GM21717 (cell line): ENCODE data around the gene THOC7.

Experiments used
- ATAC-seq: cut with Tn5 transposase; IDR thresholded peaks from one replicate; pipeline ENCODE4 v1.9.1; 2021; ENCODE audit warnings: mild to moderate bottlenecking, moderate library complexity; ENCODE audit not compliant: unreplicated experiment

THOC7 gene

GRCh38 chr3:63847718-63848450 is 15.7 kb downstream of the THOC7 start:
- ATAC-seq, result no peak

DNA sequence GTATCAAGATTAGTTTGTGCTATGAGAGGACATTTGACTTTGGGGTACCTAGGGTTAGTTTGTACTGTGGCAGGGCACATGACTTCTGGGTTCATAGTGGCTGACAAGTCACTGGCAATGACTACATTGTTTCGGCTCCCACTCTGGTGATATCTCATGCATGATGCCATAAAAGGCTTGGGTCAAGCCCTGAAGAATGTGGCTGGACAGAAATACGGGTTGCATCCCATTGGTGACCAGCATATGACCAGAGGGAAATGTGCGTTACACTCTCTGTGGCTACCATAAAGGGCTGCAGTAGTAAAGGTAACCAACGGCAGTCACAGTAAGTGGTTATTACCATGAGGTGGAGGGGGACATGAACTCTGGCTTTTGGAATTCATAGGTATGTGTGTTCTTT is 18.4 kb downstream of the THOC7 start:
- no peak for ATAC-seq

- no peak for ATAC-seq
These were observed 21.5 kb downstream of the THOC7 start for GRCh38 chr3:63842127-63842526.

GRCh38 chr3:63841704-63842103 is 21.9 kb downstream of the THOC7 start:
- no peak for ATAC-seq

GRCh38 chr3:63832395-63832794 is 31.2 kb downstream of the THOC7 start:
- no peak for ATAC-seq

- no peak for ATAC-seq
These were observed 33.1 kb downstream of the THOC7 start for GRCh38 chr3:63830526-63830925.

- no peak for ATAC-seq
These were observed 39.3 kb downstream of the THOC7 start for GRCh38 chr3:63824309-63824708.

DNA sequence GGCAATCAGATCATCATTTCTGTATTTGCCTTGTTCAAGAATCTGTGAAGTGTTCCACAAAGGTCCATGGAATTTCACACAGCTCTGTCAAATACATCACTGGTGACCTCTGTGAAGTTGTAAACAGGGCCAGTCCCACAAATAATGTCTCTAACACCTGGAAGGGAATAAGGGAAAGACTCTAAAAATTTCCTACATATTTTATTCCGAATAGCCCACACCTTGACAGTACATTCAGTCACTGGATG is 44.5 kb downstream of the THOC7 start, which contains the start of gene C3orf49:
C3orf49 (plus strand) TSS at position 149 of the 248 bp plus-strand sequence. CDS start 173 bp downstream, outside the sequence.
- no peak for ATAC-seq

DNA sequence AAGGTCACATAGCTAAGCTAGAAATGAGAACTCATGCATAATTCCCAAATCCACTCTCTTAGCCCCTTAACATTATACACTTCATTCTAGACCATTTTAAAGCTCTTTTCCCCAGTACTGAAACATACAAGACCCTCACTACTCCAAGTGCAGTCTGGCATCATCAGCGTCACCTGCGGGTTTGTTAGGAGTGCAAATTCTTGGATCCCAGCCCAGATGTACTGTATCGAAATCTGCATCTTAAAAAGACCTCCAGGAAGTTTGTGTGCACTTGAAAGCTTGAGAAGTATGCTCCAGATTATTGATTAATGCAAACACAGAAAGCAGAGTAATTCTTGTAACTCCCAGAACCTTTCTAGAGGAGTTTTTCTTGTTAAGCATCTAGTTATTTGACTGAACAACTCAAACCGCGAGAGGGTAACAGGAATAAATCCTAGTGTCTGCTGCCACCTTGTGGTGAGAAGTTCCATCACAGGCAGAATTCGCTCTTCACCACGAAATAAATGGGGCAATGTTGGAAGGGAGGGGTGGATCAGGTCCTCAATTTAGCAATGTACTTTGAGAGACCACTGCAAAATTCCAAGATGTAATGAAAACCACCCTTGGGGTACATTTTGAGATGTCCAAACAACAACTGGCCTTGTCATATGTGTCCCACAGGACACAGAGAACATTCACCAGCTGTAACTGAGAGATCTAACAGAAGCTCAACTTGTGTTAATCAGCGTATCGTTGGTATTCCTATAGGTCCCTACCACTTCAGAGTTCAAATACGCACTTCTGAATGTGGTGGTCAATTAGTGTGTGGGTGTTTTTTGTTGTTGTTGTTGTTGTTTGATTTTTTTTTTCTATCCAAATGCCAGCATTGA is 45.1 kb downstream of the THOC7 start:
- ATAC-seq, result no peak

DNA sequence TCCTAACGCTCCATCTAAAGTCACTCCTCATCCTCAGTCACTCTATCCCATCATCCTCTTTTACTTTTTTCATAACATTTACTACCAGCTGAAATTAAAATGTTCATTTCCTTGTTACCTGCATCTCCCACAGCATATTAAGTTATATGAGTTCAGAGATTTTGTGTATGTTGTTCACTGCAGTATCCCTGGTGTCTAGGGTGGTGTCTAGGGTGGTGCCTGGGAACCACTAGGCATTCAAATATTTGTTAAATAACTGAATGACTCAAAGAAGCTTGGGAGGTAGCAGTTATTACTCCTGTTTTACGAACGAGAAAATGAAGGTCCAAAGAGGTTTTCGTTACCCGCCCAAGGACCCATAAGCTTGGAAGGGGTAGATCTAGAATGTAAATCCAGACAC is 46.4 kb downstream of the THOC7 start:
- no peak for ATAC-seq

DNA sequence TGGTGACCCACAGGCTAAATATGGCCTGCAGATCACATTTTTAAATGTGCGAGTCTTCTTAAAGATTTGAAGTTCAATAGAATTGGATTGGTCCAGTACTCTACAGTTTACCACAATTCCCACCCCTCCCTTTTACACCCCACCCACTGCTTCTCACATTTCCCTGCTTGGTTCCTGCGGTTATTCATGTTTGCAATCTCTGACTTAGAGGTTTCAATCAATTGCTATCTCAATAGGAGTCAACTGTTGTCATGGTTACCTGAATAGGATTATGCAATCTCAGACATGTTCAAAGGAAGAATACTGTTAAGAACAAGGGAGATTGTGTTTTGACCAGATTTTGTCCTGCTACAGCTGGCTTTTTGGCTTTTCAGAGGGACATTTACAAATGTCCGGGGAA is 49.4 kb downstream of the THOC7 start:
- no peak for ATAC-seq

DNA sequence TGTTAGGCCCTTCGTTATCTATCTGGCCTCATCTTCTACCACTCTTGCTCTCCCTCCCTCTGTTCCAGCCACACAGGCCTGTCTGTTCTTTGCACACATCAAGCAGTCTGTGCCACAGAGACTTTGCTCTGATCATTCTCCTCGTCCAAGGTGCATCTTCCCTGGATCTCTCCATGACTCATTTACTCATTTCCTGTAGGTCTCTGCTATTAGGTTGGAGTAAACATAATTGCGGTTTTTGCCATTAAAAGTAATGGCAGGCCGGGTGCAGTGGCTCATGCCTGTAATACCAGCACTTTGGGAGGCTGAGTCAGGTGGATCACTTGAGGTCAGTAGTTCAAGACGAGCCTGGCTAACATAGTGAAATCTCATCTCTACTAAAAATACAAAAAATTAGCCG is 54.0 kb downstream of the THOC7 start:
- ATAC-seq, result no peak

- no peak for ATAC-seq
These were observed 55.0 kb downstream of the THOC7 start for GRCh38 chr3:63808633-63809032.

DNA sequence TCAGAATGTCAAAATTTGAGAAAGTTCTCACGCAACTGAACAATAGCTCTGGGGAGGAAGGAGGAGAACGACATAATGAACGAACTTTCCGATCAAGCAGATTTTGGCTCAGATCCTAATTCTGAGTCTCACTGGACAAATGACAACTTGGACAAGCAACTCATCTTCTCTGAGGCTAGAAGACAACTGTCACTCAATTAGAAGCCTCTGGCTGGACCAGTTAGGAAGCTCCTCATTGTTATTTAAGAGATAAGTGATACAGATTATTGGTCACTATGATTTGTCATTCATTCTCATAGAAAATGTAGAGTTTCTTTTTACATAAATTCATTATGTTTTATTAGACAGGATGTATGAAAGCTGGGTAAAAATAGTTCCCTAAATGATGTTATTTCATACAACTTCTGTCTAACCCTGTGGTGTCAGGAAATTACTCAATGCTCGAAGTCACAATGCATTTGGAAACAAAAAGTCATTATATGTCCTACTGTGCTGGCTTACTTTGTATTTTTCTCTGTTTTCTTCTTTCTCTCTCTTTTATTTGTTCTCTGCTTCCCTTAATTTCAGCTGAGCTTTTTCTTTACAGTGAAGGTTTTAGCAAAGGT is 55.5 kb downstream of the THOC7 start:
- no peak for ATAC-seq

GRCh38 chr3:63803911-63804310 is 59.7 kb downstream of the THOC7 start:
- ATAC-seq, result no peak

GRCh38 chr3:63800097-63800496 is 63.5 kb downstream of the THOC7 start:
- no peak for ATAC-seq

- ATAC-seq, result no peak
These were observed 64.7 kb downstream of the THOC7 start for GRCh38 chr3:63798949-63799348.

- ATAC-seq, result no peak
These were observed 65.1 kb downstream of the THOC7 start for GRCh38 chr3:63798544-63798943.

GRCh38 chr3:63795438-63795837 is 68.2 kb downstream of the THOC7 start:
- ATAC-seq, result no peak

DNA sequence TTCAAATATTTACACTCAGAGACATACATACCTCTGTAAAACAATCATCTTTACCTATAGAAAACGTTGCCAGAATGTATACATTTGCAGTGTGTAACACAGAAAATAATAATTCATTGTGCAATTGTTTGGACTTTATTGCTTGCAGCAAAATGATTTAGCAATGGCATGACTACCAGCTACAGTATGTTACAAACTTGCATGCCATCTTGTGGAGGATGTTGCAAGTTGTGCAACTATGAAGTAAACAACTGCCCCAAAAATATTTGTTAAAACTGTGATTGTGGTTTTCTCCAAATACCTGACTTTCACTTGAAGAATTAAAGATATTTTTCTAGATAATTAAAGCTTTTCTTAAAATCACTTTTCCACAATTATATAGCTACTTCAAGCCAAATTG is 71.6 kb downstream of the THOC7 start:
- ATAC-seq, result no peak
